ENCODE results near the gene C1orf174.

The C1orf174 gene

DNA sequence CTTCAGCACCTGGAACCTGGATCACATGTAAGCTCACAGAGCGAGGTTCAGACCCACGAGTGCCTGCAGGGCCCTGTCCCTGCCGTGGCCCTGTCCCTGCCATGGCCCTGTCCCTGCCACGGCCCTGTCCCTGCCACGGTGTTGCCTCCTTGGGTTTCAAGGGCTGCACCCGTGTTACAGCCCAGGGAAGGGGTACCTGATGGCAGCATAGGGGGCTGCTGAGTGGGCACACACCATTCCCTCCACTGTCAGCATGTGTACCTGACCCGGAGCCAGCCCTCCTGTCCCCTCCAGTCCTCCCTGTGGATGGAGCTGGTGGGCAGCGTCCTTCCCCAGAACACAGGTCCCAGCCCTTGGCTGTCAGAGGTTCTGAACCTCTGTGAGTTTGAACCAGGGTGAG lies 27.5 kb downstream of the C1orf174 start:
- Histone ChIP-seq H3K4me3 (IDR thresholded peaks at IDR 0.05; ENCODE audit: insufficient read depth, low read depth, low read length) (no peak overlapping the region), H3K27ac (no peak overlapping the region), H2AFZ (ENCODE audit: low read depth) (no peak overlapping the region), H3K4me1 (ENCODE audit: low read depth, poor library complexity, severe bottlenecking) (no peaks in the 10 kb centered on the region), H3K79me2 (ENCODE audit: insufficient read depth, low read depth) (no peaks in the 10 kb centered on the region), H3K4me2 (no peak overlapping the region), H3K9ac (no peak overlapping the region), H4K20me1 (ENCODE audit: insufficient read depth) (no peaks in the 10 kb centered on the region), H3K27me3 (ENCODE audit: insufficient read depth, low read depth) (no peaks in the 10 kb centered on the region), H3K36me3 (ENCODE audit: insufficient read depth) (no peaks in the 10 kb centered on the region)
- TF ChIP-seq, protein P1, sequence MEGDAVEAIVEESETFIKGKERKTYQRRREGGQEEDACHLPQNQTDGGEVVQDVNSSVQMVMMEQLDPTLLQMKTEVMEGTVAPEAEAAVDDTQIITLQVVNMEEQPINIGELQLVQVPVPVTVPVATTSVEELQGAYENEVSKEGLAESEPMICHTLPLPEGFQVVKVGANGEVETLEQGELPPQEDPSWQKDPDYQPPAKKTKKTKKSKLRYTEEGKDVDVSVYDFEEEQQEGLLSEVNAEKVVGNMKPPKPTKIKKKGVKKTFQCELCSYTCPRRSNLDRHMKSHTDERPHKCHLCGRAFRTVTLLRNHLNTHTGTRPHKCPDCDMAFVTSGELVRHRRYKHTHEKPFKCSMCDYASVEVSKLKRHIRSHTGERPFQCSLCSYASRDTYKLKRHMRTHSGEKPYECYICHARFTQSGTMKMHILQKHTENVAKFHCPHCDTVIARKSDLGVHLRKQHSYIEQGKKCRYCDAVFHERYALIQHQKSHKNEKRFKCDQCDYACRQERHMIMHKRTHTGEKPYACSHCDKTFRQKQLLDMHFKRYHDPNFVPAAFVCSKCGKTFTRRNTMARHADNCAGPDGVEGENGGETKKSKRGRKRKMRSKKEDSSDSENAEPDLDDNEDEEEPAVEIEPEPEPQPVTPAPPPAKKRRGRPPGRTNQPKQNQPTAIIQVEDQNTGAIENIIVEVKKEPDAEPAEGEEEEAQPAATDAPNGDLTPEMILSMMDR (conservative IDR thresholded peaks at IDR 0.05; ENCODE audit: low read depth, low read length), result no peak

DNA sequence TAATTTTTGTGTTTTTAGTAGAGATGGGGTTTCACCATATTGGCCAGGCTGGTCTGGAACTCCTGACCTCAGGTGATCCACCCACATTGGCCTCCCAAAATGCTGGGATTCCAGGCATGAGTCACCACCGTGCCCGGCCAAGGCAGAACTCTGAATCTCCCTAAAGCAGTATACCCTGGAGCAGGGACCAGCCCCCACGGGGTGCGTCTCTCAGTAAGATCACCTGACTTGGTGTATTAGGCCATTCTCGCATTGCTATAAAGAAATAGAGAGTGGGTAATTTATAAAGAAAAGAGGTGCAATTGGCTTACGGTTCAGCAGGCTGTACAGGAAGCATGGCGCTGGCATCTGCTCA lies 28.6 kb downstream of the C1orf174 start:
- Histone ChIP-seq H3K4me1 (ENCODE audit: low read depth, poor library complexity, severe bottlenecking) (no peaks in the 10 kb centered on the region), H3K36me3 (ENCODE audit: insufficient read depth) (no peaks in the 10 kb centered on the region), H3K4me3 (IDR thresholded peaks at IDR 0.05; ENCODE audit: insufficient read depth, low read depth, low read length) (no peak overlapping the region), H3K9ac (no peak overlapping the region), H3K27me3 (ENCODE audit: insufficient read depth, low read depth) (no peaks in the 10 kb centered on the region), H4K20me1 (ENCODE audit: insufficient read depth) (no peaks in the 10 kb centered on the region), H3K27ac (no peak overlapping the region), H2AFZ (ENCODE audit: low read depth) (no peak overlapping the region), H3K4me2 (no peak overlapping the region), H3K79me2 (ENCODE audit: insufficient read depth, low read depth) (no peaks in the 10 kb centered on the region)
- TF ChIP-seq, protein P1 (conservative IDR thresholded peaks at IDR 0.05; ENCODE audit: low read depth, low read length), result no peak

GRCh38 chr1:3869751-3870301 lies 30.2 kb downstream of the C1orf174 start:
- H3K79me2 ChIP-seq (ENCODE audit: insufficient read depth, low read depth), result no peaks in the 10 kb centered on the region
- H4K20me1 ChIP-seq (ENCODE audit: insufficient read depth), result no peaks in the 10 kb centered on the region
- H3K9ac ChIP-seq, result no peak overlapping the region
- no peak overlapping the region for H3K4me2 ChIP-seq
- no peak overlapping the region for H3K4me3 ChIP-seq (IDR thresholded peaks at IDR 0.05; ENCODE audit: insufficient read depth, low read depth, low read length)
- H3K36me3 ChIP-seq (ENCODE audit: insufficient read depth), result no peaks in the 10 kb centered on the region
- TF ChIP-seq, protein P1 (conservative IDR thresholded peaks at IDR 0.05; ENCODE audit: low read depth, low read length), result no peak
- H2AFZ ChIP-seq (ENCODE audit: low read depth), result no peak overlapping the region
- H3K27me3 ChIP-seq (ENCODE audit: insufficient read depth, low read depth), result no peaks in the 10 kb centered on the region
- peaks cover 4% of the 10 kb centered on the region for H3K4me1 ChIP-seq (ENCODE audit: low read depth, poor library complexity, severe bottlenecking)
- no peak overlapping the region for H3K27ac ChIP-seq

DNA sequence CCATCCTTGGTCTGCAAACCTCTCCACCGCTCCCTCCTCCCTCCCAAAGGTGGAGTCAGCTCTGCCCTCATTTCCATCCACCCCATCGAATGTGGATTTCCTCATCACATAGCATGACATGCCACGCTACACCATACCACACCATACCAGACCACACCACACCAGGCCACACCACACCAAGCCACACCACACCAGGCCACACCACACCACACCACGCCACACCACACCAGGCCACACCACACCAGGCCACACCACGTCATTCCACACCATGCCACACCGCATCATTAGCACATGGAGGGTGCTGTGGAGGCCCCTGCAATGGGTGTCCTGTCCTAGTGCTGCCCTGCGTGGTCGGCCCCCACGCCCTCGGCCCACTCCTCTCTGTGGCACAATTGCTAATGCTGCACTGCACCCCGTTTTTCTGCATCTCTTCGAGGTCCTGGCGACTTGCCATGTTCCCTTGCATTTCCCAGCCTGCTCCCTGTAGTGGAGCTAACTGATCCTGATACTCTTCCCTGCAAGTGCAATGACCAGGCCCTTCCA lies 31.5 kb downstream of the C1orf174 start:
- H3K9ac ChIP-seq, result no peak overlapping the region
- TF ChIP-seq, protein P1 (conservative IDR thresholded peaks at IDR 0.05; ENCODE audit: low read depth, low read length), result no peak
- no peak overlapping the region for H3K4me2 ChIP-seq

More for the DNA sequence above, 31.5 kb downstream of the C1orf174 start:
- H2AFZ ChIP-seq (ENCODE audit: low read depth), result no peak overlapping the region
- H3K4me3 ChIP-seq (IDR thresholded peaks at IDR 0.05; ENCODE audit: insufficient read depth, low read depth, low read length), result no peak overlapping the region
- no peaks in the 10 kb centered on the region for H3K27me3 ChIP-seq (ENCODE audit: insufficient read depth, low read depth)
- H3K27ac ChIP-seq, result no peak overlapping the region
- peaks cover 10% of the 10 kb centered on the region for H3K4me1 ChIP-seq (ENCODE audit: low read depth, poor library complexity, severe bottlenecking)
- no peaks in the 10 kb centered on the region for H3K79me2 ChIP-seq (ENCODE audit: insufficient read depth, low read depth)
- no peaks in the 10 kb centered on the region for H3K36me3 ChIP-seq (ENCODE audit: insufficient read depth)
- H4K20me1 ChIP-seq (ENCODE audit: insufficient read depth), result no peaks in the 10 kb centered on the region

Measured in KMS-11 (cell line).